Measurements from ENCODE around the gene CLCN1. TPM values are rescaled to one million over a fixed set of nuclear protein-coding genes. Genes with fewer than 3 reads are reported as not detected.

The CLCN1 gene
- total RNA-seq, 4 donors from 2014 or later = not detected

- Histone ChIP-seq H3K4me1 (no peaks in the 10 kb centered on the region), H3K36me3 (no peaks in the 10 kb centered on the region), H3K27me3 (peaks cover 0 to 34% (median 0%) of the 10 kb centered on the region in 4 donors), H3K9me3 (no peaks in the 10 kb centered on the region), H3K27ac (replicated peaks in 1 of 4) (no peak overlapping the region), H3K4me3 (no peak overlapping the region)
- no peak for TF ChIP-seq POLR2A (IDR thresholded peaks at IDR 0.05; ENCODE audit: low read depth)
- no peak for TF ChIP-seq CTCF (IDR thresholded peaks at IDR 0.05)
- no peak for TF ChIP-seq POLR2AphosphoS5 (IDR thresholded peaks at IDR 0.05)
- TF ChIP-seq EP300 (IDR thresholded peaks at IDR 0.05) = no peak
- intact Hi-C loops (cut with DNase I) = no loop called here
- WGBS = 93% methylated on average over 13 of the region's 16 CpGs
- DNase-seq (ENCODE audit: extremely low spot score) = no peak
Measured at GRCh38 chr7:143355450-143356385, 39.8 kb downstream of the CLCN1 start.

- TF ChIP-seq POLR2A (IDR thresholded peaks at IDR 0.05; ENCODE audit: low read depth) (no peak), CTCF (IDR thresholded peaks at IDR 0.05) (no peak), POLR2AphosphoS5 (IDR thresholded peaks at IDR 0.05) (no peak), EP300 (IDR thresholded peaks at IDR 0.05) (no peak)
- intact Hi-C loops (cut with DNase I) = no loop called here
- Histone ChIP-seq H3K4me1 (peaks cover 2 to 8% (median 5%) of the 10 kb centered on the region in 4 donors), H3K9me3 (no peaks in the 10 kb centered on the region), H3K4me3 (no peak overlapping the region), H3K36me3 (no peaks in the 10 kb centered on the region), H3K27me3 (peaks cover 0 to 42% (median 2%) of the 10 kb centered on the region in 4 donors), H3K27ac (replicated peaks in 1 of 4) (no peak overlapping the region)
- WGBS = 85% methylated on average over 2 of the region's 13 CpGs
- no peak for DNase-seq (ENCODE audit: extremely low spot score)
Measured at GRCh38 chr7:143356414-143357050, 40.6 kb downstream of the CLCN1 start.

GRCh38 chr7:143358626-143359025, 42.7 kb downstream of the CLCN1 start:
- H3K27me3 ChIP-seq = peaks cover 3 to 50% (median 15%) of the 10 kb centered on the region in 4 donors
- intact Hi-C loops (cut with DNase I) = no loop called here
- no peak for TF ChIP-seq CTCF (IDR thresholded peaks at IDR 0.05)
- no peak for TF ChIP-seq EP300 (IDR thresholded peaks at IDR 0.05)
- no peak for TF ChIP-seq POLR2AphosphoS5 (IDR thresholded peaks at IDR 0.05)
- no peak for TF ChIP-seq POLR2A (IDR thresholded peaks at IDR 0.05; ENCODE audit: low read depth)

GRCh38 chr7:143359771-143360353, 44.0 kb downstream of the CLCN1 start:
- intact Hi-C loops (cut with DNase I) = loop anchor here (10.0 kb wide), 1 partner anchor 55 kb away; no protein-coding TSS in a partner anchor
- peaks cover 3 to 57% (median 17%) of the 10 kb centered on the region in 4 donors for H3K27me3 ChIP-seq

More at GRCh38 chr7:143358626-143359025, 42.7 kb downstream of the CLCN1 start:
- no peak overlapping the region for H3K4me3 ChIP-seq
- 90% methylated on average over 12 of the region's 12 CpGs for WGBS
- H3K9me3 ChIP-seq = no peaks in the 10 kb centered on the region
- peaks cover 8 to 26% (median 19%) of the 10 kb centered on the region in 4 donors for H3K4me1 ChIP-seq
- DNase-seq (ENCODE audit: extremely low spot score) = no peak
- no peak overlapping the region for H3K27ac ChIP-seq (replicated peaks in 1 of 4)
- H3K36me3 ChIP-seq = no peaks in the 10 kb centered on the region

More at GRCh38 chr7:143359771-143360353, 44.0 kb downstream of the CLCN1 start:
- no peak overlapping the region for H3K27ac ChIP-seq (replicated peaks in 1 of 4)
- no peak for TF ChIP-seq POLR2AphosphoS5 (IDR thresholded peaks at IDR 0.05)
- no peak for TF ChIP-seq CTCF (IDR thresholded peaks at IDR 0.05)
- H3K36me3 ChIP-seq = no peaks in the 10 kb centered on the region
- WGBS = 84% methylated on average over 11 of the region's 11 CpGs
- H3K4me3 ChIP-seq = no peak overlapping the region
- no peaks in the 10 kb centered on the region for H3K9me3 ChIP-seq
- no peak for DNase-seq (ENCODE audit: extremely low spot score)
- peaks cover 8 to 26% (median 19%) of the 10 kb centered on the region in 4 donors for H3K4me1 ChIP-seq

Measured in esophagus muscularis mucosa (tissue), 4 donors.